HG03575 (cell line): ENCODE data around the gene LGALSL.
"Not testable (repeated sequence)": the region's sequence is repeated elsewhere in the genome, so short reads cannot be mapped to it uniquely, and the experiment has no call there.

Source experiments
- ATAC-seq: cut with Tn5 transposase; IDR thresholded peaks from one replicate; pipeline ENCODE4 v1.9.1; 2021; ENCODE audit not compliant: unreplicated experiment, insufficient number of reproducible peaks, low FRiP score; ENCODE audit errors: extremely low read depth

LGALSL gene

DNA sequence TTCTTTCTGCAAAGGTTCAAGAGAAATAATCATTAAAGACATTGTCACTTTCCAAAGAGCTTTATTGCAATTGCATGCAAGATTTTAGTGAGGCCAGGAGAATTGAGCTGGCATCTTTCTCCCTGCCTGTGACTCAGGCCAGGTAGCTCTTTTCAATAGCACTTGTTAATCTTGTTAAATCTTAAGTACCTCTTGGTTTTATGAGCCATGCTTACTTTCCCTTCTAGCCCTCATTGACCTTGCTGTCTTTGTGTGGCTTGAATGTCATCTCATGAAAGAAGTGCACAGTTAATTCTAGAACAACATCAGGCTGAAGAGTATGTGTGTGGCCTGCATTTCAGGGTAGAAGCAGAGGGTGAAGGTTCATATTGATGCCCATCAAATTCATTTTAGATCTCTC is 14.8 kb upstream of the LGALSL start:
- no peak for ATAC-seq

DNA sequence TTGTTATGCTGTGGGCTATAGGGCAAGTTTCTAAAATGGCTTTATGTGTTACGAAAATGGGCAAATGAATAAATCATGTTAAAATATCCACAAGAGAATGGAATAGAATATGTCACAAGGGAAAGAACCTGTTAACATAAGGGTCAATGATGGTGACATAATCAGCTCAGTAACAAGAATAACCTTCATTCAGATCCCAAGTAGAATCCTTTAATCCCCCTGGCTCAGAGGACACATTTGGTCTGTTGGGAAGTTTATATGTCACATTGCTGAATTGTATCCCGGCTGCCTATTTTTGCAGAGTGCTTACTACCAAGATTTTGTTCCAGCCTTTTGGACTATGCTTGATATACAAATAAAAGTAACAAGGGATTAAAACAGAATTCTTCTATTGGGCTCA is 13.1 kb upstream of the LGALSL start:
- ATAC-seq: no peak

DNA sequence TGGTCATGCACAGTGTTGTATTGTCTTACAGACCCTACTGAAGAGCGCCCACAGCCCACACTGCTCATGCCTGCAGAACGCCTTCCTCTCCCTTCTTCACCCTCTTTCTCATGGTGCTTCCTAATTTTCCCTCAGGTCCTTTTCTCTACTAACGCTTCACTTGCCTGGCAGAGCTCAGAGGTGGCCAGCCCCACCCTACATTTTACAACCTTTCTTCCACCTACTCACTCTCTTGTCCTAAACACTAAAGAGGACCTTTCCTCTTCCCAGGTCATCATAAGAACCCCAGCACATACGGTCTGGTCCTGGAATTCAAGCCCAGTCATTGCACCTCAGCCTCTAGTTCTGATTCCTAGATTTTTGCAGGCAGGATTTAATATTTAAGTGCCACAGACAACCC is 11.7 kb upstream of the LGALSL start:
- no peak for ATAC-seq

DNA sequence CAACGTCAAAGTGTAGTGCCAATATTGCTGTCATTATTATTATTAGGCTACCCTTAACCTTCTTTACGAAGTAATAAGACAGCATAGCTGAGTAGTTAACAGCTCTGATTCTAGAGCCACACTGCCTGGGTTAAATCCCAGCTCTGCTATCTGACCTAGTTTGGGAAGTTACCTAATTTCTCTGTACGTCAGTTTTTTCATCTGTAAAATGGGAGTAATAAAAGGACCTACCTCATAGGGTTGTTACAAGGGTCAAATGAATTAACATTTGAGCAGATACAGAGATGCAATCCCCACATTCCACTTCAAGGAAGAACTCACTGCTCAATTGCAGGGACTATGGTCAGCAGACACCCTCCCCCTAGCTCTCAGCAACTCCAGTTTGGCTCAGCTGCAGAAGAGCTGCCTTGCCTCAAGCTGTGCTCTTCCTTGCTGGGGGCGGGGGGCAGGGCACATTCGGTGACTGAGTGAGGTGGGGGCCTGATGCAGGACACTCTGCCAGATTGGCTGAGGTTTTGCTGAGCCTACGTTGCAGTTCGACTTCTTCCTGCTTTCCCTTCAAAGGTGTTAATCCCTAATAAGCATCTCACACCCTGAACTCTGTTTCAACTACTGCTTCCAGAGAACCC is 11.0 kb upstream of the LGALSL start:
- ATAC-seq: no peak

DNA sequence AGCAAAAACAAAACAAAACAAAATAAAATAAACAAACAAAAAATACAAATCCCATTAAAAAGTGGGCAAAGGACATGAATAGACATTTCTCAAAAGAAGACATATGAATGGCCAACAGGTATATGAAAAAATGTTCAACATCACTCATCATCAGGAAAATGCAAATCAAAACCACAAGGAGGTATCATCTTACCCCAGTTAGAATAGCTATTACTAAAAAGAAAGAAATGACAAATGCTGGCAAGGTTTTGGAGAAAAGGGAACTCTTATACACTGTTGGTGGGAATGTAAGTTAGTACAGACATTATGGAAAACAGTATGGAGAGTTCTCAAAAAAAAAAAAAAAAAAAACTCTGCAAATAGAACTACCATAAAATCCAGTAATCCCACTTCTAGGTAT is 8.0 kb upstream of the LGALSL start:
- ATAC-seq: not testable (repeated sequence)

DNA sequence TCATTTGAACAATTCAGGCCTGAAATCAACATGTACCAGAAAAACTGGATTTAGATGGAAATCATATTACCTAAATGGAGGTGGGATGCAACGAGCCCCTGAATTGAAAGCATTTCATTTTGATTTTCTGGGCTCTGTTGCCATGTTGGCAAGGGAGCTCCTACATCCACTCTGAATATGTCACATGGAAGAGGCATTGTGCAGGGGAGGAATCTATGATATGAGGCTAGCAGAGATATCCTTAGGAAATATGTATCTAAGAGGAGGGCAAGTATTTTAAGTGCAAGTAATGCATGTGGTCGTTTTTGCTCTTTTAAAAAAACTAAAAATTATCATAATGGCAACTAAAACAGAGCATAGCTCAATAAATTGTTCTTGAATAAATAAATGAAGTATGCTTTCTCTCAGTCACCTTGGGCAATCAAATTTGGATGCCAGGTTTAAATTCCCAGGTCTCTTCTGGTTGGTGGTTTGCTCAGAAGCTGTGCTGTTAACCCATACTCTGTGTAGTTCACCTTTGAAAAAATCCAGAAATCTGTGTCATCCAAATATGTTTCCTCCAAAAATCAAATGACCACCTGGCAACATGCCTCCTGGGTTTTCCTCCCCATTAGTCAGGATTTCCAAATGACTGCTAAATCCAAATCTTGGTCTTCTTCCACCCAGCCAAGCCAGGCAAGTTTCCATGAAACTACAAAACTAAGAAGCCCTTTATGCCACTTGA is 6.5 kb upstream of the LGALSL start:
- ATAC-seq: no peak

DNA sequence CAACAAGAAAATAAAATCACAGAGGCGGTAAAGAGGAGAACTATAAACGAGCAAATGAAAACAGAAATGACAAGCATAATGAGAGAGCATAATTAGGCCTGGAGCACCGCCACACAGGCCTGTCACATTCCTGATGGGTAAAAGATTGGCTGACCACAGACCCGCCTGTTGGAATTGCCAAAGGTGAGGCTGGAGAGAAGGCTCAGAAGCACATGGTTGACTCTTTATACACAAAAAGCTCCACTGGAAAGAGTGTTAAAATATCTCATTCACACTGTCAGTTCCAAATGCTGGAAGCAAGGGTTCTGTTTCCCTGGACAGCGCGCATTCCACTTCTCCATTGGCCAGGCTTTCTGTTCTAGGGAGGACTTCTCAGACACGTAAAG is 5.9 kb upstream of the LGALSL start:
- ATAC-seq: no peak

DNA sequence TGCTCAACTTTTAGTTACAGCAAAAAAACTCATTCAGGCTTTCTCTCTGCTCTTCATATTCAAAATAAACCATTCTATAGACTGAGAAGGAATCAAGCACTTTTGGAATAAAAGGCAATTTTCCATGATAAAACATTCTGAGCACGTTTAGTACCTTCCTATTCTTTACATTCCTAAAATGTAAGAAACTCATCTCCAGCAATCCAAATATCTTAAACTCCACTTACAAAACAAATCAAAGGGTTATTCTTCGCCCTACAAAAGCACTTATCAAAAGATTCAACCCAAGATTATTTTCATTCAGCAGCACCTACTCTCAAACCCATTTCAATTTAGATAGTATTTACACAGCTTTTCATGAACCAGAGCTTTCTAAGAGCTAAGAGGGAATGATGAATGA is 2.9 kb upstream of the LGALSL start:
- ATAC-seq: no peak

DNA sequence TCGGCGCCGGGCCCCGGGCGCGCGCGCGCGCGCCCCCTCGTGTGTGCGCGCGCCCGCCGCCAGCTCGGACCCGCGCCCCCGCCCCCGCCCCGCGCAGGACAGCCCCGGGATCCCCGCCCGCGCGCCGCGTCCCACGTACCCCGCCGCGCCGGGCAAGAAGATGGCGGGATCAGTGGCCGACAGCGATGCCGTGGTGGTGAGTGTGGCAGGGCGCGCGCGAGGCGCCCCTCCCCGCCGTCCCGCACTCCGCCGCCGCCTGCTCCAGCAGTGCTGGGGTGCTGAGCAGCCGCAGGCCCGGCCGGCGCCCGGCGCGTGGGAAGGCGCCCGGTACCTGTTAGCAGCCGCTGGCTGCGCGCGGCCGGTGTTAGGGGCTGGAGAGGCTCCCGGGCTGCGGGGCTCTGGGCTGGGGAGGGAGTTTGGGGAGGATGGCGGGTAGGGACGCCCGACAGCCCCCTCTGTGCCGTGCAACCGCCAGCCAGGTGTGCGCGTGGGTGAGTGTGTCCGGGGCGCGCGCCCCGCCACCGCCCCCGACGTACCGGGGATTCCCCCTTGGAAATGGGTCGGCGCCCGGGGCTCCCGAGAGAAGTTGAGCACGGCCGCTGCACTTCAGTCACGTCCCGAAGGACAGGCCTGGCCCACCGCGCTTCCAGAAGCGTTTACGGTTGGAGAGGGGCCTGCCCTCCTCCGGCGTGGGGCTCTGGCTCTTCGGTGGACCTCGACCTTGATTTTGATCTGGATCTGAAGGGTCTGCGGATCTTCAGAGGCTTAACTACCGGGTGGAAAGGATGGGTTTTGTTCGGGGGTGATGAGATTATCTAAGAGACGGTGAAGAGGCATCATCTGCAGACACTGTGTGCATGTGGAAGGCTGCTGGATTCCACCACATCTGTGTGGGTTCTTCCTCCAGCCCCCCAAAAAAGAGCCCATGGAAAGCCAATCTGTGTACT is 697 bp downstream of the LGALSL start:
- no peak for ATAC-seq

DNA sequence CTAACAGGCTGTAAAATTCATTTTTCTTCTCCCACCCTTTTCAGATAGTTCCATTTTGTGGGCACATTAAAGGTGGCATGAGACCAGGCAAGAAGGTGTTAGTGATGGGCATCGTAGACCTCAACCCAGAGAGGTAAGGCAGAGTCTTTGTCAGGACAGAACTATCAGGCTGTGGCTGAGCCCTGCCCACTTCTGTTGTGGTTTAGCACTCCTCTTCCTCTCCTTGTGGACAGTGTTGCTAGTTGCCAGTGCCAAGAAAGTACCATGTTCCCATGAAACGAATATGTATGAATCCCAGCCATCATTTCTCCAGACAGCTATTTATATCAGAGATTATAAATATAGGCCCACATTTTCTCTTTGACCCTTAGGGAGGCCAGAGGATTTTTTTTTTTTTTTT is 1.6 kb downstream of the LGALSL start:
- no peak for ATAC-seq

DNA sequence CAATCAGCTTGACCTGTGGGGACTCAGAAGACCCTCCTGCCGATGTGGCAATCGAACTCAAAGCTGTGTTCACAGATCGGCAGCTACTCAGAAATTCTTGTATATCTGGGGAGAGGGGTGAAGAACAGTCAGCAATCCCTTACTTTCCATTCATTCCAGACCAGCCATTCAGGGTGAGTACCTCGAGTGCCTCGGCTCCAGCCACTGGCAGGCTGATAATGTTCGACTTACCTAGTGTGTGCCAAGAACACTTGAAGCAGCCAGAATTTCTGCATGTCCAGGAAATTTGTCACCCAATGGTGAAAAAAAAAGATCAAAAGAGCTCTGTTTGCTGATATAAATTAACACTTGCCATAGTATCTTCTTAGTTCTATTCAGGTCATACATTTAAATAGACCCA is 2.3 kb downstream of the LGALSL start:
- ATAC-seq: no peak

DNA sequence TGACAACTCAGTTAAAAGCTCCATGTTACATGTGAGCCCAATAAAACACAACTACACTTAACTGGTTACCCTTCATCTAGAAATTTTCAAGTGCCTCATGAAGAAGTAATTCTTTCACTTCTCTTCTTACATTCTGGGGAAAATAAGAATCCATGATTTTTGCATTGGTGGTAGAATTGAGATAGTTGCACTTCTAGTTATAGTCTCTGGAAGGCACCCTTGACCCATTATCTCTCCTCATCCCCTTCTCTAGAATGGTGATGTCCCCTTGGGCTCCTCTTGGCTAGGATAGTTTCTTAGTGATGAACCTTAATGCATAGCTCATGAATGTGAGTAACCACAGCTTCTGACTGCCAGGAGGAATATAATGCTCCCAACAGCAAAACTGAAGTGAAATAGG is 3.6 kb downstream of the LGALSL start:
- ATAC-seq: no peak

DNA sequence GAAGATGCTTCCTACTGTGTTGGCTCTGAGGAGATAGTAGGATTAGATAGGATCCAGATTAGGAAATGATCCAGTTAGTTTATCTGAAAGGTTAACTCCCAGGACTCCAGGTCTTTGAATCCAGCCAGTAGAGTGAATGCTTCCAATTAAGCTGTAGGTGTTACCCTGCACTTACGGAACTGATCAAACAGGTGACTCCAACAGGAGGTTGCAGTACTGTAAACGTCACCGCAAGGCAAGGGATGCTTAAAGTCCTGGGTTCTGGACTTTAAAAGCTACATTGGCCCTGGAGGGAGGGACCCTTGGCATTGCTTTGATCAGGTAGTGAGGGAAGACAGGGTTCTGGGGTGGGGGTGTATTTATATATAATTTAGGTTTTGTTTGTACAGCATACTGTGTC is 5.6 kb downstream of the LGALSL start:
- no peak for ATAC-seq

DNA sequence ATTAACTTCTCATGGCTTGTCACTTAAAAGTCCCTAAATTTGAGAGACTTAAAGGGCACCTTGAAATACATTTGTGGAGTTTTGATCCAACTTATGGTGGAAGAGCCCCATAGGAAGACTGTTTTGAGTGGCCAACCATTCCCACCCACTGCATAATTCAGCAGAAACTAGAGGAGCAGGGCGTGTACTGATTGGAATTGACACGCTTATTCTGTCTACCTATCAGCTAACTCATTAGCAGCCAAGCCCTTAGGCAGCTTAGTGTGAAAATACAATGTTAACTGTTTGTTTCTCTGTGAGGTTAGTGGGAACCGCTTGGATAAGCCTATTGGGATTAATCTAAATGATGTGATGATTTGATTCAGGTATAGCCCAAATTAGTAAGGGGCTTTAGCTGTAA is 6.4 kb downstream of the LGALSL start:
- no peak for ATAC-seq

DNA sequence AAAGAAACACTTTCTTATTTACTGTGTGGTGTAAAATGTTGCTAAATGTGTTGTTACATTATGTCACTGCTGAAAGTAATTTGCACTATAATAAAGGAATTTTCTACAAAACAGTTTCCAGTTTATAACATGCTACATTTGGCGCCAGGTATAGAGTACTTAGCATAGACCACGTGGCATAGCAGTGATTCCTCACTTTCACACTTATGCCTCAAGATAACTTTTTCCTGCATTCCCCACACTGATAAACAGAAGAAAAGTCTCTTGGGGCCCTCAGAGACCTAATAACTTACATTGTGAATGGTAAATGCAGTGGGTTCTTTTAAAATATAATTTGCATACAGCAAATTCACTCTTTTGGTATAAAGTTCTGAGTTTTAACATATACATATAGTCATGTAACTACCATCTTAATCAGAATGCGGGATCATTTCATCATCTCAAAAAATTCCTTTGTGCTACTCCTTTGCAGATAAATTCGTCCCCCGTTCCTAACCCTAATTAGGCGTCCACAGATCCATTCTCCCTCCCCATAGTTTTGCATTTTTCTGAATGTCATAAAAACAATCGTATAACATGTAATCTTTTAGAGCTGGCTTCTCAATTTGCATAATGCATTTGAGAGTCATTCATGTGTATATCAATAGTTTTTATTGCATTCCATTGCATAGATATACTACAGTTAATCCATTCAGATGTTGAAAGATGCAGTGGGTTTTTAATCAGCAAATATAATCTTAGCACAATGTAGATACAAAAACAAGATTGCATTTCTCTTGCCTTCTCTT is 7.5 kb downstream of the LGALSL start:
- no peak for ATAC-seq

DNA sequence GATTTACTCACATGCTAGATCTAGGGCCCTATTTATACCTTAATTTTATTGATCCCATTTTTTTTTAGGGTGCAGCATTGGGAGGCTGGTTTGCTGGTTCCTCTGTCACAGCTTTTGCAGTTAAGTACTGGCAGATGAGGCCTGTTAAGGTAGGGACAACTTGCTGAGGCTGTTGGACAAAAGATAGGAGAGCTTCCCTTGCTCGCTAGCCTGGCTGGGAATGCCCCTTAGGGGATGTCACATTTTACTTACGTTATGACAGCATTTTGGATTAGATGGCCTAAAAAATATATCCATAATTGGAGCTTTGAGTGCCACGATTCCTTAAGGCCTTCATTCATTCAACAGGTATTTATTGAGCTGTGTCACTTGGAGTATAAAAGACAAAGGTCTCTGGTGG is 8.2 kb downstream of the LGALSL start:
- no peak for ATAC-seq

DNA sequence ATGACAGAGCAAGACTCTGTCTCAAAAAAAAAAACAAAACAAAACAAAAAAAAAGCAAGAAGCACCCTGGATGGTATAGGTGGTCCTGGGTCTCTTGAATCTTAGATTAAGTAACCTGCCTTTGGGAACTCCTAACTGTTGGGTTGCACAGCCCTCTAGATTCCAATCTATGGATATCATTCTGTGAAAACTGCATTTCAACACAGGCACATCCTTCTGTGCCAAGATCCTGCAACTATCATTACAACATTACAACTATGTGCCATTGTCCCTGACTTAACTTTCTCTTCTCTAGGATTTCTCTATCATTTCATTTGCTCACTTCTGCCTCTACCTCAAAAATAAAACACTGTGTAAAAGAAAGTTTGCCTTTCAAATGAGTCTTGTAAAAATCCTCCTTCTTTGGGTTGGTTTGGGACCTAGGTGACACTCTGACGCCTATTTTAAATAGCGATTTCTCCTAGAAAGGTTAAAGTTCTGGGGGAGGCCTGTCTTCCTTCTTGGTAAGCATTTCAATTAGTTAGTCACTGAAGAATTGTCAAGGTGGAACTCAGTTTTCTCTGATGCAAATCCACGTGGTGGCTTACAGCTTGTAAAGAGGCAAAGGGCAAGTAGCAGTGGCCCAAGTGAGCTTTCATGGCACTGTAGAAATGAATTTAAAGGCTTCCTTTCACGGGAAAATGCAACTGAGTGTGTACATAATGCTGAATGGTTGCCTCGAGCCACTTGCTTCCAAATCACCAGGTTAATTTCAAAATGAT is 9.2 kb downstream of the LGALSL start:
- no peak for ATAC-seq

DNA sequence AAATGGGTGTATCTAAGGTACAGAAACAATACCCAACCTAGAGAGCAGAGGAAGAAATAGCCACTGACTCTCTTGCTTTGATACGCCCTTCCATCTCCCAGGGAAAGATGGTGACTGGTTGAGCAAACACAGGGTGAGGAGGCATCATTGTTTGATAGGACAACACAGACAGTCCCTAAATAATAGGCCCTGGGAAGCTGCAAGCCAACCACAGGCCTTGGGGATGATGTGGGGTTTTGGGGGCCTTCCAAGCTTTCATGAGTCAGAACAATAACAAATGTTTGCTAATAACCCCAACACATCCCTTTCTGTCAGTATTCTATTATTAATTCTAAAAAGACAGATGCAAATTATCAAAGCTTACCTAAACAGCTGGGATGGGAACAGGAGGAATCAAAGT is 9.8 kb downstream of the LGALSL start:
- no peak for ATAC-seq
